GM18520 (cell line): ENCODE measurements around the gene CIT.
"Not testable (repeated sequence)": the region's sequence is repeated elsewhere in the genome, so short reads cannot be mapped to it uniquely, and the experiment has no call there.

Experiments
- ATAC-seq: cut with Tn5 transposase; IDR thresholded peaks from one replicate; pipeline ENCODE4 v1.9.1; 2021; ENCODE audit not compliant: unreplicated experiment

Gene CIT

GRCh38 chr12:119660076-119660475, 217.0 kb downstream of the CIT start:
- ATAC-seq = no peak

- no peak for ATAC-seq
Observed at GRCh38 chr12:119659289-119659897, 217.7 kb downstream of the CIT start.

GRCh38 chr12:119658166-119658565, 219.0 kb downstream of the CIT start:
- ATAC-seq = not testable (repeated sequence)

- not testable (repeated sequence) for ATAC-seq
Observed at GRCh38 chr12:119657001-119657400, 220.1 kb downstream of the CIT start.

GRCh38 chr12:119652665-119653064, 224.5 kb downstream of the CIT start:
- no peak for ATAC-seq

DNA sequence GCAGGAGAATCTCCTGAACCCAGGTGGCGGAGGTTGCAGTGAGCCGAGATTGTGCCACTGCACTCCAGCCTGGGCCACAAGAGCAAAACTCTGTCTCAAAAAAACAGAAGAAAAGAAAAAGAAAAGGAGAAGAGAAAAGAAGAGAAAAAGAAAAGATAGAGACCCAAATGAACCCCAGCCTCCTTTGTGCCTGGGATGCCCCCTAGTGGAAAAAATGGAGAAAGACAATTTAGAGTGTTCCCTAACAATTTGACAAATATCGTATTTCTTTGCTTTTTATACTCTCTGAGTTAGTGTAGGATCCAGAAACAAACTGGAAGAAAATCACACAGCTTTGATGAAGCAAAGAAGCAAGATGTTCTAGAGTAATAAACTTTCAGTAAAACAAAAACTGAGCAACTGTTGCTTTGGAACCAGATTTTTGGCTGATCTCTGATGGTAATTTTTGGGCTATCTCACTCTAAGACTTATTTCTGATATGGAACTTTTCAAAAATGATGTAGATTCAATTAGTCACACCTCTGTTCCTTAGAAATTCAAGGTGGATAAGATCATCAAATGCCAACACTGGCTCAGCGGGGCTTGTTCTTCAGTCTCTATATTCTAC, 227.8 kb downstream of the CIT start:
- no peak for ATAC-seq

DNA sequence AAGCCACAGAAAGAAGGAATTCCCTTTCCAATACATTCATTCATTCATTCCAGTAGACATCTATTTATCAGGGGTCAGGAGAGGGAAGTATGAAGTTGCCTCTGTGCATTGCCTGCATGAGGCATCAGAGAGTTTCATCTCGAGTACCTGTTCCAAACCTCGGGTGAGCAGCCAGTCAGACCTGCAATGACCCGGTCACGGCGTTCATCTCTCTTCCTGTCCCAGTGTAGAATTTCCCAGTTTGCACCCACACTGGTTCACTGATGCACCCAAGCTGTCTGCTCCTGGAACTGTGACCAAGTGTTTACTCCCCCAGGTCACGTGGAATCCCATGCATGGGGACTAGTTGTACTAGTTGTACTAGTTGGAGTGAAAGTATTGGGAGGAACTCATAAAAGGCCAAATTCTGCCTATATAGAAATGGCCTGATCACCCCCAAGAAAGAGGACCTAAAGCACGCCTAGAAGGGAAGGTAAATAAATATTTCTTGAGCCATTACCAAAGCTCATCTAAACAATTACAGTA, 231.5 kb downstream of the CIT start:
- ATAC-seq = no peak

GRCh38 chr12:119644930-119645329, 232.2 kb downstream of the CIT start:
- ATAC-seq = no peak

- no peak for ATAC-seq
Observed at GRCh38 chr12:119642986-119643385, 234.1 kb downstream of the CIT start.
